DLD1 (cell line): ENCODE results near the gene SYT9.

ENCODE experiments used
- in situ Hi-C: cut with HindIII; loops from 2 replicates; pipeline ENCODE4 v1.10.0; 2017; ENCODE audit warnings: low sequenced_read_pairs

The SYT9 gene

GRCh38 chr11:7454854-7455253, 203.2 kb downstream of the SYT9 start:
- in situ Hi-C loops: no loop called here

- in situ Hi-C loops: no loop called here
Measured at GRCh38 chr11:7457211-7457610, 205.5 kb downstream of the SYT9 start.

GRCh38 chr11:7462706-7463105, 211.0 kb downstream of the SYT9 start:
- in situ Hi-C loops: no loop called here

- in situ Hi-C loops: no loop called here
Measured at GRCh38 chr11:7467652-7468051, 215.9 kb downstream of the SYT9 start.

- in situ Hi-C loops: no loop called here
Measured at GRCh38 chr11:7469351-7469865, 217.7 kb downstream of the SYT9 start.

- in situ Hi-C loops: no loop called here
Measured at GRCh38 chr11:7471071-7471470, 219.4 kb downstream of the SYT9 start.

GRCh38 chr11:7473717-7474116, 222.0 kb downstream of the SYT9 start:
- in situ Hi-C loops: no loop called here

- in situ Hi-C loops: no loop called here
Measured at GRCh38 chr11:7480113-7480512, 228.4 kb downstream of the SYT9 start.

GRCh38 chr11:7484131-7484530, 232.4 kb downstream of the SYT9 start:
- in situ Hi-C loops: no loop called here

GRCh38 chr11:7484645-7485044, 232.9 kb downstream of the SYT9 start:
- in situ Hi-C loops: no loop called here

- in situ Hi-C loops: no loop called here
Measured at GRCh38 chr11:7485186-7486097, 233.7 kb downstream of the SYT9 start, which contains the start of gene OLFML1. Gene OLFML1 (plus strand): TSS chr11:7485506. CDS start chr11:7485876, 370 bp downstream.

GRCh38 chr11:7486098-7486780, 234.5 kb downstream of the SYT9 start:
- in situ Hi-C loops: no loop called here

GRCh38 chr11:7486781-7487140, 235.1 kb downstream of the SYT9 start:
- in situ Hi-C loops: no loop called here

GRCh38 chr11:7487360-7487759, 235.7 kb downstream of the SYT9 start:
- in situ Hi-C loops: no loop called here

- in situ Hi-C loops: no loop called here
Measured at GRCh38 chr11:7488681-7489080, 237.0 kb downstream of the SYT9 start.

GRCh38 chr11:7489376-7489775, 237.7 kb downstream of the SYT9 start:
- in situ Hi-C loops: no loop called here

GRCh38 chr11:7490054-7490453, 238.3 kb downstream of the SYT9 start:
- in situ Hi-C loops: no loop called here

- in situ Hi-C loops: no loop called here
Measured at GRCh38 chr11:7490535-7490934, 238.8 kb downstream of the SYT9 start.

GRCh38 chr11:7492253-7492652, 240.5 kb downstream of the SYT9 start:
- in situ Hi-C loops: no loop called here

- in situ Hi-C loops: no loop called here
Measured at GRCh38 chr11:7493670-7494069, 242.0 kb downstream of the SYT9 start.

GRCh38 chr11:7494086-7494745, 242.5 kb downstream of the SYT9 start:
- in situ Hi-C loops: no loop called here
